ENCODE results near the gene UGGT2.

DNA sequence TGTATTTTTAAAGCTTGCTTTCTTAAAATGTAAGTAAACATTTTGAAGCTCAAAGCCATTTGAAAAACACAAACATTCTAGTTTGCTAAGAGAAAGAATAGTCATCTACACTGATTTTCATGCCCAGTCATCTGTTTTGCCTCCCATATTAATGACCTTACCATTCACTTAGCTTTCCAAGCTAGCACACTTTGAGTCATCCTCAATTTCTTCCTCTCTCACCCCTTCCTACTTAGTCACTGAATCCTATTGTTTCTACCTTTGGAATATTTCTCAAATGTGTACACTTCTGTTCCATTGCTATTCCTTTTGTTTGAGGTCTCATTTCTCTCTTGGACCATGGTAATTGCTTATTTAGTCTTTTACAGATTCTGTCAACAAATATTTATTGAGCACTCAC is 29.4 kb upstream of the UGGT2 start:
- TF ChIP-seq, protein P1, sequence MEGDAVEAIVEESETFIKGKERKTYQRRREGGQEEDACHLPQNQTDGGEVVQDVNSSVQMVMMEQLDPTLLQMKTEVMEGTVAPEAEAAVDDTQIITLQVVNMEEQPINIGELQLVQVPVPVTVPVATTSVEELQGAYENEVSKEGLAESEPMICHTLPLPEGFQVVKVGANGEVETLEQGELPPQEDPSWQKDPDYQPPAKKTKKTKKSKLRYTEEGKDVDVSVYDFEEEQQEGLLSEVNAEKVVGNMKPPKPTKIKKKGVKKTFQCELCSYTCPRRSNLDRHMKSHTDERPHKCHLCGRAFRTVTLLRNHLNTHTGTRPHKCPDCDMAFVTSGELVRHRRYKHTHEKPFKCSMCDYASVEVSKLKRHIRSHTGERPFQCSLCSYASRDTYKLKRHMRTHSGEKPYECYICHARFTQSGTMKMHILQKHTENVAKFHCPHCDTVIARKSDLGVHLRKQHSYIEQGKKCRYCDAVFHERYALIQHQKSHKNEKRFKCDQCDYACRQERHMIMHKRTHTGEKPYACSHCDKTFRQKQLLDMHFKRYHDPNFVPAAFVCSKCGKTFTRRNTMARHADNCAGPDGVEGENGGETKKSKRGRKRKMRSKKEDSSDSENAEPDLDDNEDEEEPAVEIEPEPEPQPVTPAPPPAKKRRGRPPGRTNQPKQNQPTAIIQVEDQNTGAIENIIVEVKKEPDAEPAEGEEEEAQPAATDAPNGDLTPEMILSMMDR (IDR thresholded peaks at IDR 0.05), result no peak
- TF ChIP-seq POLR2A (IDR thresholded peaks at IDR 0.05), result no peak

Data from esophagus squamous epithelium (tissue), 4 donors.